Activated T-helper 2 cell treated with anti-CD3 and anti-CD28 coated beads, Interferon-gamma antibody, Interleukin-2, Interleukin-4, amounts not matched to agents 10 μg/mL and 5 μg/mL and 100 μg/mL, durations not matched to agents 14 hours and 24 hours and 36 hours (primary cell): Measurements from ENCODE around the gene NIN. TPM values are rescaled to one million over a fixed set of nuclear protein-coding genes. Genes with fewer than 3 reads are reported as not detected.

ENCODE experiments used
- DNase-seq: peaks from one replicate; pipeline ENCODE4 v3.0.0; 2021; ENCODE audit warnings: low spot score
- H3K27ac Mint-ChIP-seq: one replicate; pipeline ENCODE4 v1.8.0; 2021; ENCODE audit warnings: mixed read lengths
- H3K27me3 Mint-ChIP-seq: one replicate; pipeline ENCODE4 v1.8.0; 2021; ENCODE audit warnings: low read depth, mixed read lengths
- H3K36me3 Mint-ChIP-seq: one replicate; pipeline ENCODE4 v1.8.0; 2021; ENCODE audit warnings: low read depth, mixed read lengths
- H3K4me1 Mint-ChIP-seq: one replicate; pipeline ENCODE4 v1.8.0; 2021; ENCODE audit warnings: low read depth, mixed read lengths
- H3K4me3 Mint-ChIP-seq: one replicate; pipeline ENCODE4 v1.8.0; 2021; ENCODE audit warnings: low read depth, mild to moderate bottlenecking, moderate library complexity, mixed read lengths
- H3K9me3 Mint-ChIP-seq: one replicate; pipeline ENCODE4 v1.8.0; 2021; ENCODE audit warnings: mixed read lengths
- intact Hi-C: fragments of 100-400 bp; cut with micrococcal nuclease; formaldehyde crosslinking; loops from one replicate; pipeline ENCODE4 v1.15.1; 2023
- total RNA-seq: library from RNA; stranded (reverse); gene quantifications from 2 replicates; pipeline ENCODE4 v1.2.3, GENCODE V29; 2022

Gene NIN
- total RNA-seq, 1 donor from 2014 or later: 45.1 TPM

GRCh38 chr14:50791201-50791600 is 39.8 kb downstream of the NIN start:
- Mint-ChIP-seq H3K9me3 (no peaks in the 10 kb centered on the region), H3K36me3 (peaks cover 47% of the 10 kb centered on the region), H3K27ac (peak overlapping the region; percentile 64), H3K27me3 (no peaks in the 10 kb centered on the region), H3K4me1 (peaks cover 50% of the 10 kb centered on the region), H3K4me3 (no peak overlapping the region)
- intact Hi-C loops: no loop called here
- no peak for DNase-seq

- no peaks in the 10 kb centered on the region for H3K27me3 Mint-ChIP-seq
Measured at GRCh38 chr14:50790589-50790988, 40.4 kb downstream of the NIN start.

GRCh38 chr14:50786751-50787464 is 44.1 kb downstream of the NIN start:
- DNase-seq: no peak

More at GRCh38 chr14:50790589-50790988, 40.4 kb downstream of the NIN start:
- Mint-ChIP-seq H3K4me1 (peaks cover 56% of the 10 kb centered on the region), H3K27ac (no peak overlapping the region), H3K4me3 (no peak overlapping the region), H3K9me3 (no peaks in the 10 kb centered on the region), H3K36me3 (peaks cover 43% of the 10 kb centered on the region)
- intact Hi-C loops: no loop called here
- DNase-seq: no peak

GRCh38 chr14:50785457-50786063 is 45.4 kb downstream of the NIN start:
- intact Hi-C loops: loop anchor here (2.0 to 5.0 kb wide), 2 partner anchors 37 to 75 kb away; no protein-coding TSS in a partner anchor
- peak overlapping the region; percentile 70 for H3K27ac Mint-ChIP-seq
- DNase-seq: no peak

More at GRCh38 chr14:50786751-50787464, 44.1 kb downstream of the NIN start:
- intact Hi-C loops: loop anchor here (2.0 to 5.0 kb wide), 2 partner anchors 35 to 74 kb away; no protein-coding TSS in a partner anchor
- H3K36me3 Mint-ChIP-seq: peaks cover 42% of the 10 kb centered on the region
- H3K27me3 Mint-ChIP-seq: no peaks in the 10 kb centered on the region
- H3K4me1 Mint-ChIP-seq: peaks cover 51% of the 10 kb centered on the region
- peak overlapping the region; percentile 44 for H3K27ac Mint-ChIP-seq
- H3K9me3 Mint-ChIP-seq: no peaks in the 10 kb centered on the region
- no peak overlapping the region for H3K4me3 Mint-ChIP-seq

GRCh38 chr14:50784683-50785456 is 46.1 kb downstream of the NIN start:
- H3K4me1 Mint-ChIP-seq: peaks cover 39% of the 10 kb centered on the region
- intact Hi-C loops: loop anchor here (5.0 kb wide), 1 partner anchor 37 kb away; no protein-coding TSS in a partner anchor

More at GRCh38 chr14:50785457-50786063, 45.4 kb downstream of the NIN start:
- H3K4me1 Mint-ChIP-seq: peaks cover 39% of the 10 kb centered on the region
- H3K9me3 Mint-ChIP-seq: no peaks in the 10 kb centered on the region
- no peaks in the 10 kb centered on the region for H3K27me3 Mint-ChIP-seq
- H3K36me3 Mint-ChIP-seq: peaks cover 28% of the 10 kb centered on the region
- no peak overlapping the region for H3K4me3 Mint-ChIP-seq

GRCh38 chr14:50783563-50783962 is 47.4 kb downstream of the NIN start:
- H3K36me3 Mint-ChIP-seq: peaks cover 19% of the 10 kb centered on the region
- no peak overlapping the region for H3K27ac Mint-ChIP-seq
- peaks cover 46% of the 10 kb centered on the region for H3K4me1 Mint-ChIP-seq
- no peaks in the 10 kb centered on the region for H3K27me3 Mint-ChIP-seq
- no peak overlapping the region for H3K4me3 Mint-ChIP-seq
- intact Hi-C loops: no loop called here
- no peak for DNase-seq
- no peaks in the 10 kb centered on the region for H3K9me3 Mint-ChIP-seq

More at GRCh38 chr14:50784683-50785456, 46.1 kb downstream of the NIN start:
- peak overlapping the region; percentile 70 for H3K27ac Mint-ChIP-seq
- H3K9me3 Mint-ChIP-seq: no peaks in the 10 kb centered on the region
- no peaks in the 10 kb centered on the region for H3K27me3 Mint-ChIP-seq
- H3K4me3 Mint-ChIP-seq: no peak overlapping the region
- peaks cover 25% of the 10 kb centered on the region for H3K36me3 Mint-ChIP-seq
- no peak for DNase-seq

GRCh38 chr14:50780393-50780792 is 50.6 kb downstream of the NIN start:
- no peak for DNase-seq
- no peak overlapping the region for H3K27ac Mint-ChIP-seq

GRCh38 chr14:50778721-50779483 is 52.1 kb downstream of the NIN start:
- H3K27ac Mint-ChIP-seq: peak overlapping the region; percentile 6
- intact Hi-C loops: loop anchor here (1.0 to 5.0 kb wide), 7 partner anchors 52 to 457 kb away; partner anchors contain the start of gene SAV1

More at GRCh38 chr14:50780393-50780792, 50.6 kb downstream of the NIN start:
- intact Hi-C loops: no loop called here
- Mint-ChIP-seq H3K4me1 (peaks cover 24% of the 10 kb centered on the region), H3K9me3 (no peaks in the 10 kb centered on the region), H3K4me3 (no peak overlapping the region), H3K36me3 (peaks cover 17% of the 10 kb centered on the region), H3K27me3 (no peaks in the 10 kb centered on the region)

GRCh38 chr14:50776522-50776921 is 54.4 kb downstream of the NIN start:
- intact Hi-C loops: loop anchor here (5.0 kb wide), 3 partner anchors 49 to 454 kb away; partner anchors contain the start of gene SAV1
- no peak overlapping the region for H3K4me3 Mint-ChIP-seq

More at GRCh38 chr14:50778721-50779483, 52.1 kb downstream of the NIN start:
- H3K9me3 Mint-ChIP-seq: no peaks in the 10 kb centered on the region
- peaks cover 27% of the 10 kb centered on the region for H3K36me3 Mint-ChIP-seq
- peaks cover 18% of the 10 kb centered on the region for H3K4me1 Mint-ChIP-seq
- DNase-seq: no peak
- no peaks in the 10 kb centered on the region for H3K27me3 Mint-ChIP-seq
- no peak overlapping the region for H3K4me3 Mint-ChIP-seq

GRCh38 chr14:50775357-50775756 is 55.6 kb downstream of the NIN start:
- Mint-ChIP-seq H3K4me1 (peaks cover 19% of the 10 kb centered on the region), H3K36me3 (peaks cover 48% of the 10 kb centered on the region), H3K27ac (no peak overlapping the region), H3K4me3 (no peak overlapping the region), H3K27me3 (no peaks in the 10 kb centered on the region), H3K9me3 (no peaks in the 10 kb centered on the region)
- intact Hi-C loops: loop anchor here (5.0 kb wide), 3 partner anchors 48 to 453 kb away; partner anchors contain the start of gene SAV1
- DNase-seq: no peak

More at GRCh38 chr14:50776522-50776921, 54.4 kb downstream of the NIN start:
- no peak for DNase-seq
- no peaks in the 10 kb centered on the region for H3K9me3 Mint-ChIP-seq
- H3K27me3 Mint-ChIP-seq: no peaks in the 10 kb centered on the region
- H3K4me1 Mint-ChIP-seq: peaks cover 21% of the 10 kb centered on the region
- H3K27ac Mint-ChIP-seq: peak overlapping the region; percentile 5
- H3K36me3 Mint-ChIP-seq: peaks cover 44% of the 10 kb centered on the region

- no peaks in the 10 kb centered on the region for H3K27me3 Mint-ChIP-seq
- H3K4me1 Mint-ChIP-seq: peaks cover 19% of the 10 kb centered on the region
- intact Hi-C loops: loop anchor here (5.0 kb wide), 3 partner anchors 47 to 452 kb away; partner anchors contain the start of gene SAV1
- no peak overlapping the region for H3K4me3 Mint-ChIP-seq
- no peak for DNase-seq
- H3K9me3 Mint-ChIP-seq: no peaks in the 10 kb centered on the region
- H3K27ac Mint-ChIP-seq: no peak overlapping the region
- peaks cover 53% of the 10 kb centered on the region for H3K36me3 Mint-ChIP-seq
Measured at GRCh38 chr14:50774542-50775267, 56.3 kb downstream of the NIN start.
